ENCODE measurements around the gene FAM120A.
"Not testable (repeated sequence)": the region's sequence is repeated elsewhere in the genome, so short reads cannot be mapped to it uniquely, and the experiment has no call there.

Gene FAM120A

DNA sequence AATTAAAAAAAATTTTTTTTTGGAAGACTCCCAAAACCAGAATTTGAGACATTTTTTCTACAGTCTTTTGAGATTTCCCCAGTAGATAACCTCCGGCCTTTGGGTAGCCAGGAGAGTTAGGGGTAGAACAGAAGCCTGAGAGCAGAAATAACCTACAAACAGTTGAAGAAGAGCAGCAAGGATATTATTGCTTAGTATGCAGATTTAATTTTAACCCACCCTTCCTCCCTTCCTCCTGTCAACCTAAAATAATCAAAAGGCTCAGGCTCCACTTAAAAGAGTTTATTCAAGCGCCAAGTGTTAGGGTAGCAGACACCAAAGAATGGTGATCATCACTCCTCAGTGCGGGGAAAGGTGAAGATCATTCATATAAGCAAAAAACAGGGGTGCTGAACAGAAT lies 17.4 kb upstream of the FAM120A start:
- TF ChIP-seq, protein P1, sequence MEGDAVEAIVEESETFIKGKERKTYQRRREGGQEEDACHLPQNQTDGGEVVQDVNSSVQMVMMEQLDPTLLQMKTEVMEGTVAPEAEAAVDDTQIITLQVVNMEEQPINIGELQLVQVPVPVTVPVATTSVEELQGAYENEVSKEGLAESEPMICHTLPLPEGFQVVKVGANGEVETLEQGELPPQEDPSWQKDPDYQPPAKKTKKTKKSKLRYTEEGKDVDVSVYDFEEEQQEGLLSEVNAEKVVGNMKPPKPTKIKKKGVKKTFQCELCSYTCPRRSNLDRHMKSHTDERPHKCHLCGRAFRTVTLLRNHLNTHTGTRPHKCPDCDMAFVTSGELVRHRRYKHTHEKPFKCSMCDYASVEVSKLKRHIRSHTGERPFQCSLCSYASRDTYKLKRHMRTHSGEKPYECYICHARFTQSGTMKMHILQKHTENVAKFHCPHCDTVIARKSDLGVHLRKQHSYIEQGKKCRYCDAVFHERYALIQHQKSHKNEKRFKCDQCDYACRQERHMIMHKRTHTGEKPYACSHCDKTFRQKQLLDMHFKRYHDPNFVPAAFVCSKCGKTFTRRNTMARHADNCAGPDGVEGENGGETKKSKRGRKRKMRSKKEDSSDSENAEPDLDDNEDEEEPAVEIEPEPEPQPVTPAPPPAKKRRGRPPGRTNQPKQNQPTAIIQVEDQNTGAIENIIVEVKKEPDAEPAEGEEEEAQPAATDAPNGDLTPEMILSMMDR (IDR thresholded peaks at IDR 0.05; ENCODE audit: insufficient read depth, low read depth, low read length, missing control alignments) = no peak
- no peak overlapping the region for H3K4me3 ChIP-seq (ENCODE audit: low read depth, low read length)
- no peak for DNase-seq (ENCODE audit: low read depth)

DNA sequence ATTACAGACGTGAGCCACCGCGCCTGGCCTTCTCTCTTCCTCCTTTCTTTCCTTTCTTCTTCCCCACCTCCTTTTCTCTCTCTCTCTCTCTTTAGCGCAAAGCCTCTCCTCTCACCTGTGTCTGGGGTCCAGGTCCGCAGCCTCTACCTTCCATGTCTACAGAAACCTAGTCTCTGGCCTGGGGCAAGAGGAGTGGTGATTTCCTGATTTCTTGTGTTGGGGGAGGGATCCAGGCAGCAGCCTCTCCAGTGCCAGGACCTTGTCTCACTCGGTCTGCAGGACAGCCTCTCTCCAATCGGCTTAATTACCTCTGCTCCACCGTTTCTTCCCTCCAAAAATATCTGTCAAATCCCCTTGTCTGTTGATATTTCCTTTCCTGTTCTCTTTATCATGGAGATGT lies 16.1 kb upstream of the FAM120A start:
- no peak overlapping the region for H3K4me3 ChIP-seq (ENCODE audit: low read depth, low read length)
- DNase-seq (ENCODE audit: low read depth) = no peak
- TF ChIP-seq, protein P1 (IDR thresholded peaks at IDR 0.05; ENCODE audit: insufficient read depth, low read depth, low read length, missing control alignments) = no peak

DNA sequence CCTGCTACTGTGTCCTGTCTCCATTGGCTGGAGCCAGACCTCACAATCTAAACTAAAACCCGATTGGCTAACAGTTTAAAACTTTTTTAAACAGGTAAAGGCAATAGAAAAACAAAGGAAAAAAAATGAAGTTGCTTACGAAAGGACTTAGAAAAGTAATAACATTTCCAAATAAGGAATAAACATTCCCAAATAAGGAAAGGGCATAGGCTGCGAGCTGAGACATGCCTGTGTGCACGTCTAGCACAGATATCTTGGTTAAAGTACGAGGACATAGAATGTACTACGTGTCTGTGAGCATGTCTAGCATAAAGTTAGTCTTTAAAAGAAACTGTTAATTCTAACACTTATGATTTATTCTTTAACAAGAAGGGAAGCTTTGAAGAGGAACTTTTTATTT lies 15.3 kb upstream of the FAM120A start:
- DNase-seq (ENCODE audit: low read depth) = no peak
- TF ChIP-seq, protein P1 (IDR thresholded peaks at IDR 0.05; ENCODE audit: insufficient read depth, low read depth, low read length, missing control alignments) = no peak
- no peak overlapping the region for H3K4me3 ChIP-seq (ENCODE audit: low read depth, low read length)

DNA sequence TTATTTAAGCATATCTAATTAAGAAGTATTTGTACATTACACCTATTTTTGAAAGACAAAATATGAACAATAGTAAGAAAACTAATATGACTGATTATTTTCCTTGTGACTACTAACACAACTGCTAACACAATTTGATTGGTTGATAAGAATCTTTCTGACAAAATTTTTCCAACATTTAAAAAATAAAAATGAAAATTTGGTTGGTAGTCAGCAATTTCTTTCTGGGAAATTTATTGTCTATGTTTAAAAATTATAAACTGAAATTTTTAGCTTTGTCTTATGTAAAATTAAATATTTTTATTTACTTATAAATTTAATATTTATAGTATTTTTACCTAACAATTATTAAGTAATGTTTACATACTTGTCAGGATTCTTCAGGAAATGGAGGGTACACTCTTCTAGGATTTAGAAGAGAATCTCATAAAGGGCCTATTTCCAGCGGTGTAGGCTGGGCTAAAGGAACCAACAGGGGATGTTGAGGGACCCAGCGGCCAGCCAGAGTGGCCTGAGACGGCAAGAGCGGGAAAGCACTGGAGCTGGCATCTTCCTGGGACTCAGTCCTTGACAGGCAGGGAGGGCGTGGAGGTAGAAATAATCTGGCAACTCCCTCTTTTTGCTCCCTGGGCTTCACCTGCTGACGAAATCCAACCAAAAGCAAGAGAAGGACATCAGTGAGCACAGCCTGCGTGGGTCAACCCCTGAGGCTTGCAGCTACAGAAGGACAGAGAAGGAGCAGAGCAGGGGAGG lies 14.7 kb upstream of the FAM120A start:
- TF ChIP-seq, protein P1 (IDR thresholded peaks at IDR 0.05; ENCODE audit: insufficient read depth, low read depth, low read length, missing control alignments) = no peak
- no peak for DNase-seq (ENCODE audit: low read depth)
- no peak overlapping the region for H3K4me3 ChIP-seq (ENCODE audit: low read depth, low read length)

DNA sequence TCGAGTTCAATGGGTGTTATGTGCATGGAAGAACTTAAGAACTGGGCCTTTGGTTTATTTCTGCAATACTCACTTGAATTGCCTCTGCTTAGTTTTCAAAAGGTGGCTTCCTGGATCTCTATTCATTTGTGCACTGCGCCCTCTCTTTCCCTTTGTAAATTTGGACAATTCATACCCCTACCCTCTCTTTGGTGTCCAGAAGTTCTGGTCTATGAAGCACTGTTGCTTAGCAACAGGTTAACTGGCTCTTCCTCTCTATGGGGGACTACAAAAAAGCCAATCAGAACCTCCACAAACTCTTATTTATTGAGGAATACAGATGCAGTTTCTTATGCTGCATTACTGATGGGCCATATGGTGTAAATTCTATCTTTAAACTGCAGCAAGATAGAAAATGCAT lies 13.5 kb upstream of the FAM120A start:
- no peak for DNase-seq (ENCODE audit: low read depth)
- TF ChIP-seq, protein P1 (IDR thresholded peaks at IDR 0.05; ENCODE audit: insufficient read depth, low read depth, low read length, missing control alignments) = no peak
- H3K4me3 ChIP-seq (ENCODE audit: low read depth, low read length) = no peak overlapping the region

DNA sequence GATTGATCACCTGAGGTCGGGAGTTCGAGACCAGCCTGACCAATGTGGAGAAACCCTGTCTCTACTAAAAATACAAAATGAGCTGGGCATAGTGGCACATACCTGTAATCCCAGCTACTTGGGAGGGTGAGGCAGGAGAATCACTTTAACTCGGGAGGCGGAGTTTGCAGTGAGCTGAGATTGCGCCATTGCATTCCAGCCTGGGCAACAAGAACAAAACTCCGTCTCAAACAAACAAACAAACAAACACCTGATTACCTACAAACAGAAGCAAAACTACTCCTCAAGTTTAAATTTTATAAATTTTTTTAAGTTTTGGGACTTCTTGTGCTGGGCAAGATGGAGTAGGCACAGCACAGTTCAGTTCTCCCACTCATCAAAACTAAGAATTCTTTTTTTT lies 12.2 kb upstream of the FAM120A start:
- DNase-seq (ENCODE audit: low read depth); H3K4me3 ChIP-seq (ENCODE audit: low read depth, low read length): not testable (repeated sequence)

DNA sequence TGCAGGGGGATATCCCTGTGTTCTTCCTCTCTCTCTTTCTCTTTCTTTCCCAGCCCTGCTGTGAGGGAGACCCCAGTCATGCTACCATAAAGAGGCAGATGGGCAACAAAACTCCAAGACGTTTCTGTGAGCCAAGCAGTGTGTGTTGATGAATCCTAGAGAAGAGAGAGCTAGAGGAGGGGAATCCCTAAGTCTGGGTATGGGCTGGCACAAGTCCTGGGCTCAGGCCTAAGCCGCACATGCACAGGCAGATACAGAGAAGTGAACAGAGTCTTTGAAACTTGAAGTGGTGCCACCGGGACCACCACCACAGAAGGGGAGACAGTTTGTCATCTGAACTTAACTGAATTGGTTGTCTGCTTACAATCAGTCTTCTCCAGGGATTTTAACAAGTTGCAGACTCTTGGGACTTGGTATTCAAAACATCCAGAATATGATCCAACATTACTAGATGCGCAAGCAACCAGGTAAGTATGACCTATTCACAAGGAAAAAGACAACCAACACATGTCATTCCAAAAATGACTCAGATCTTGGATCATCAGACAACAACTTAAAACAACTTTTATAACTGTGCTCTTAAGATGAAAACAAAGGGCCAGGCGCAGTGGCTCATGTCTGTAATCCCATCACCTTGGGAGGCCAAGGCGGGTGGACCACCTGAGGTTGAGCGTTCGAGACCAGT lies 10.4 kb upstream of the FAM120A start:
- no peak for DNase-seq (ENCODE audit: low read depth)
- no peak overlapping the region for H3K4me3 ChIP-seq (ENCODE audit: low read depth, low read length)
- TF ChIP-seq, protein P1 (IDR thresholded peaks at IDR 0.05; ENCODE audit: insufficient read depth, low read depth, low read length, missing control alignments) = no peak
